Measurements from ENCODE around the gene C2orf68.
"Not testable (repeated sequence)": the region's sequence is repeated elsewhere in the genome, so short reads cannot be mapped to it uniquely, and the experiment has no call there.

Gene C2orf68

GRCh38 chr2:85577386-85578242, 34.3 kb downstream of the C2orf68 start, which contains the start of gene VAMP8:
Gene VAMP8, plus strand, starts transcription at chr2:85577586. Its CDS starts 61 bp downstream, at chr2:85577647.
- H3K27ac ChIP-seq = peak within 1 kb of the TSS; percentile 95
- no peaks in the 10 kb centered on the region for H3K27me3 ChIP-seq
- peaks cover 68% of the 10 kb centered on the region for H3K4me1 ChIP-seq
- H3K9me3 ChIP-seq = no peaks in the 10 kb centered on the region
- no peaks in the 10 kb centered on the region for H4K20me1 ChIP-seq
- no peaks in the 10 kb centered on the region; the same call in 1 of the 2 replicates for H3K36me3 ChIP-seq
- TF ChIP-seq Cebpa-rat (IDR thresholded peaks at IDR 0.05) = no peak
- H3K4me3 ChIP-seq = peak within 1 kb of the TSS; percentile 53
- H3K4me2 ChIP-seq = peak within 1 kb of the TSS; percentile 92
- peak within 1 kb of the TSS; percentile 79 for H3K9ac ChIP-seq

GRCh38 chr2:85577063-85577385, 34.8 kb downstream of the C2orf68 start:
- H3K4me1 ChIP-seq = peaks cover 62% of the 10 kb centered on the region
- H3K4me3 ChIP-seq = no peak overlapping the region; the same call in 1 of the 2 replicates
- H3K9ac ChIP-seq = peak overlapping the region; percentile 79; the same call in 1 of the 2 replicates
- H3K27ac ChIP-seq = peak overlapping the region; percentile 95
- no peaks in the 10 kb centered on the region for H3K9me3 ChIP-seq
- H3K4me2 ChIP-seq = peak overlapping the region; percentile 92
- no peak for TF ChIP-seq Cebpa-rat (IDR thresholded peaks at IDR 0.05)
- no peaks in the 10 kb centered on the region for H4K20me1 ChIP-seq
- H3K36me3 ChIP-seq = no peaks in the 10 kb centered on the region; the same call in 1 of the 2 replicates
- no peaks in the 10 kb centered on the region for H3K27me3 ChIP-seq

DNA sequence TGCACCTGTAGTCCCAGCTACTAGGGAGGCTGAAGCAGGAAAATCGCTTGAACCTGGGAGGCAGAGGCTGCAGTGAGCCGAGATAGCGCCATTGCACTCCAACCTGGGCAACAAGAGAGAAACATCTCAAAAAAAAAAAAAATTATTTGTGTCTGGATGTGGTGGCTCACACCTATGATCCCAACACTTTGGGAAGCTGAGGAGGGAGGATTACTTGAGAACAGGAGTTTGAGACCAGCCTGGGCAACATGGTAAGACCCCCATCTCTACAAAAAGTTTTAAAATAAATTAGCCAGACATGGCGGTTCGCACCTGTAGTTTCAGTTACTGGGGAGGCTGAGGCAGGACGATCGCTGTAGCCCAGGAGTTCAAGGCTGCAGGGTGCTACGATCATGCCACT, 36.1 kb downstream of the C2orf68 start:
- Histone ChIP-seq H3K4me1 (peaks cover 49% of the 10 kb centered on the region), H3K36me3 (no peaks in the 10 kb centered on the region), H3K4me3 (no peak overlapping the region), H3K27me3 (no peaks in the 10 kb centered on the region), H3K27ac (no peak overlapping the region), H4K20me1 (no peaks in the 10 kb centered on the region), H3K9me3 (no peaks in the 10 kb centered on the region), H3K4me2 (no peak overlapping the region), H3K9ac (no peak overlapping the region)
- no peak for TF ChIP-seq Cebpa-rat (IDR thresholded peaks at IDR 0.05)

GRCh38 chr2:85566265-85566664, 45.6 kb downstream of the C2orf68 start:
- peaks cover 19% of the 10 kb centered on the region for H3K4me1 ChIP-seq
- H4K20me1 ChIP-seq = no peaks in the 10 kb centered on the region
- no peaks in the 10 kb centered on the region for H3K36me3 ChIP-seq
- no peak for TF ChIP-seq Cebpa-rat (IDR thresholded peaks at IDR 0.05)
- no peak overlapping the region for H3K4me3 ChIP-seq
- H3K4me2 ChIP-seq = no peak overlapping the region
- no peak overlapping the region for H3K27ac ChIP-seq
- no peaks in the 10 kb centered on the region for H3K9me3 ChIP-seq
- no peaks in the 10 kb centered on the region for H3K27me3 ChIP-seq
- no peak overlapping the region for H3K9ac ChIP-seq

GRCh38 chr2:85564144-85564563, 47.7 kb downstream of the C2orf68 start:
- Histone ChIP-seq H3K4me2 (peak overlapping the region; percentile 50), H3K27me3 (no peaks in the 10 kb centered on the region), H3K27ac (peak overlapping the region; percentile 35; the same call in 1 of the 2 replicates), H4K20me1 (peaks cover 12% of the 10 kb centered on the region; the same call in 1 of the 2 replicates), H3K4me3 (no peak overlapping the region), H3K4me1 (peaks cover 36% of the 10 kb centered on the region), H3K9ac (no peak overlapping the region), H3K9me3 (no peaks in the 10 kb centered on the region), H3K36me3 (peaks cover 8% of the 10 kb centered on the region)
- 0 out of 2 replicates have a peak, but pooled peaks have one; percentile 27 for TF ChIP-seq Cebpa-rat (IDR thresholded peaks at IDR 0.05)

DNA sequence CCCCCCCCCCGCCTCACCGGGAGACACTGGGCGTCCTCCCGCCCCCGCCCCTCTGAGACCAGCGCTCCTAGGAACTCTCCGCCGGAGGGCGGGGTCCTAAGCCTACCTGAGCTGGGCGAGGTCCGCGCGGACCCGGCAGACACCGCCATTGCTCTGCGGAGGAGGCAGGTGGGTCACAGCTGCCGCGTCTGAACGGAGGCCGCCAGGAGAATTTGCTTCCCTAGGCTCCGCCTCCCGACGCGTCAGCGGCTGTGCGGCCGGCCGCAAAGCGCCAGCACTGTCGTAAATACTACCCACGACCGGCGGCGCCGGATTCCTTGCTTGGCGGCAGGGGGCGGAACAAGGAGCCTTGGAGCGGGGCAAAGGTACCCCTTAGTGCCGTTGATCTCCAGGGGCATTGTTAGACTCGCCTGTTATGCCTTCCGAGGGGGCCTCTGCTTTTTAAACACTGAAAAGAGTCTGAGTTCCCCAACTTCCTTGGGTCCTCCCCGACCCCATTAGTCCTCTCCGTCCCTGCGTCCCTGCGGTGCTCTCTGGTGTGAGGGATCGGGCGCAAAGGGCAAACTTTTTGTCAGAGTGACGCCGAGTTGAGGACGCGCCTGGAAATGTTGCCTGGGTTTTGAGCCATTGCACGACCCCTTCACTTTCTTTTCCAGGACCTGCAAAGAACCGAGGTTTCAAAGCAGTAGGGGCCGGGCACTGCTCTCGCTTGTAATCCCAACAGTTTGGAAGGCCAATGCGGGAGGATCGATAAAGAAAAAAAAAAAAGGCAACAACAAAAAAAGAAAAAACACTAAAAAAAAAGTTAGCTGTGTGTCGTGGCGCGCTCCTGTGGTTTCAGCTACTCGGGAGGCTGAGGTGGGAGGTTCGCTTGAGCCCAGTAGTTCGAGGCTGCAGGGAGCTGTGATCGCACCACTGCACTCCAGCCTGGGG, 50.3 kb downstream of the C2orf68 start, which contains the start of gene GGCX:
Gene GGCX, minus strand, starts transcription at position 214 of the 933 bp plus-strand sequence. Its CDS starts 65 bp downstream, at position 149.
- no peaks in the 10 kb centered on the region for H3K27me3 ChIP-seq
- peaks cover 37% of the 10 kb centered on the region; the same call in 1 of the 2 replicates for H4K20me1 ChIP-seq
- peak within 1 kb of the TSS; percentile 88 for H3K9ac ChIP-seq
- peak within 1 kb of the TSS; percentile 98 for H3K4me2 ChIP-seq
- H3K9me3 ChIP-seq = no peaks in the 10 kb centered on the region
- H3K36me3 ChIP-seq = peaks cover 33% of the 10 kb centered on the region
- H3K4me1 ChIP-seq = peaks cover 38% of the 10 kb centered on the region
- TF ChIP-seq Cebpa-rat (IDR thresholded peaks at IDR 0.05) = no peak
- H3K4me3 ChIP-seq = peak within 1 kb of the TSS; percentile 71
- peak within 1 kb of the TSS; percentile 87 for H3K27ac ChIP-seq

- peak overlapping the region; percentile 98 for H3K4me2 ChIP-seq
- peak overlapping the region; percentile 56 for H3K27ac ChIP-seq
- peak overlapping the region; percentile 71 for H3K4me3 ChIP-seq
- TF ChIP-seq Cebpa-rat (IDR thresholded peaks at IDR 0.05) = no peak
- no peaks in the 10 kb centered on the region for H3K27me3 ChIP-seq
- peaks cover 40% of the 10 kb centered on the region for H3K36me3 ChIP-seq
- H3K9ac ChIP-seq = peak overlapping the region; percentile 88
- peaks cover 37% of the 10 kb centered on the region; the same call in 1 of the 2 replicates for H4K20me1 ChIP-seq
- no peaks in the 10 kb centered on the region for H3K9me3 ChIP-seq
- H3K4me1 ChIP-seq = peaks cover 38% of the 10 kb centered on the region
Measured at GRCh38 chr2:85560812-85561279, 51.0 kb downstream of the C2orf68 start.

DNA sequence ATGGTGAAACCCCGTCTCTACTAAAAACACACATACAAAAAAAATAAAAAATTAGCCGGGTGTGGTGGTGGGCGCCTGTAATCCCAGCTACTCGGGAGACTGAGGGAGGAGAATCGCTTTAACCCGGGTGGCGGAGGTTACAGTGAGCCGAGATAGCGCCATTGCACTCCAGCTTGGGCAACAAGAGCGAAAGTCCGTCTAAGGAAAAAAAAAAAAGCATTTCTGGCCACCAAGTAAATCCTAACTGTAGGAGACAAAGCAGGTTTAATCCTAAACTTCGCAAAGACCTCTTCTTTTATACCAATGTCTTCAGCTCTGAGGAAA, 51.5 kb downstream of the C2orf68 start:
- H4K20me1 ChIP-seq = peaks cover 37% of the 10 kb centered on the region; the same call in 1 of the 2 replicates
- H3K9ac ChIP-seq = peak overlapping the region; percentile 88
- peak overlapping the region; percentile 56; the same call in 1 of the 2 replicates for H3K27ac ChIP-seq

GRCh38 chr2:85558160-85558559, 53.7 kb downstream of the C2orf68 start:
- H3K27me3 ChIP-seq = no peaks in the 10 kb centered on the region
- H3K27ac ChIP-seq = no peak overlapping the region
- H3K4me1 ChIP-seq = peaks cover 25% of the 10 kb centered on the region
- no peak overlapping the region for H3K4me3 ChIP-seq
- H3K36me3 ChIP-seq = peaks cover 67% of the 10 kb centered on the region
- no peak overlapping the region for H3K4me2 ChIP-seq
- H4K20me1 ChIP-seq = peaks cover 37% of the 10 kb centered on the region; the same call in 1 of the 2 replicates
- no peak overlapping the region for H3K9ac ChIP-seq
- no peaks in the 10 kb centered on the region for H3K9me3 ChIP-seq
- TF ChIP-seq Cebpa-rat (IDR thresholded peaks at IDR 0.05) = no peak

More for the DNA sequence above, 51.5 kb downstream of the C2orf68 start:
- peak overlapping the region; percentile 71 for H3K4me3 ChIP-seq
- H3K9me3 ChIP-seq, H3K27me3 ChIP-seq: not testable (repeated sequence)
- H3K36me3 ChIP-seq = peaks cover 45% of the 10 kb centered on the region
- H3K4me2 ChIP-seq = peak overlapping the region; percentile 98
- peaks cover 38% of the 10 kb centered on the region for H3K4me1 ChIP-seq

Data from BLaER1 (cell line).